Measurements from ENCODE around the gene TYSND1.
A peak's percentile ranks its signal among the peaks of the same experiment; 100 is the strongest.
"Not testable (repeated sequence)": the region's sequence is repeated elsewhere in the genome, so short reads cannot be mapped to it uniquely, and the experiment has no call there.

Gene TYSND1

GRCh38 chr10:70162892-70163201, 16.3 kb upstream of the TYSND1 start:
- DNase-seq = no peak

- DNase-seq = no peak
Observed at GRCh38 chr10:70162151-70162891, 15.8 kb upstream of the TYSND1 start.

GRCh38 chr10:70160798-70161197, 14.3 kb upstream of the TYSND1 start:
- no peak for DNase-seq

- DNase-seq = not testable (repeated sequence)
Observed at GRCh38 chr10:70159366-70159765, 12.9 kb upstream of the TYSND1 start.

- no peak for DNase-seq
Observed at GRCh38 chr10:70158113-70158512, 11.6 kb upstream of the TYSND1 start.

- DNase-seq = no peak
Observed at GRCh38 chr10:70155255-70155838, 8.8 kb upstream of the TYSND1 start.

- DNase-seq = no peak
Observed at GRCh38 chr10:70148516-70148915, 2.0 kb upstream of the TYSND1 start.

GRCh38 chr10:70147259-70147625, 742 bp upstream of the TYSND1 start:
- no peak for DNase-seq

- peak; percentile 51 for DNase-seq
Observed at GRCh38 chr10:70145666-70146488, 623 bp downstream of the TYSND1 start.

- no peak for DNase-seq
Observed at GRCh38 chr10:70145166-70145665, 1.3 kb downstream of the TYSND1 start.

- no peak for DNase-seq
Observed at GRCh38 chr10:70144372-70145110, 2.0 kb downstream of the TYSND1 start.

- no peak for DNase-seq
Observed at GRCh38 chr10:70142555-70142954, 3.9 kb downstream of the TYSND1 start.

GRCh38 chr10:70140297-70140696, 6.2 kb downstream of the TYSND1 start:
- no peak for DNase-seq

GRCh38 chr10:70139997-70140250, 6.6 kb downstream of the TYSND1 start:
- no peak for DNase-seq

GRCh38 chr10:70139151-70139996, 7.1 kb downstream of the TYSND1 start:
- DNase-seq = no peak

- DNase-seq = no peak
Observed at GRCh38 chr10:70137927-70138883, 8.3 kb downstream of the TYSND1 start.

- DNase-seq = no peak
Observed at GRCh38 chr10:70137135-70137534, 9.4 kb downstream of the TYSND1 start.

- no peak for DNase-seq
Observed at GRCh38 chr10:70135684-70136083, 10.8 kb downstream of the TYSND1 start.

- DNase-seq = no peak
Observed at GRCh38 chr10:70135046-70135445, 11.5 kb downstream of the TYSND1 start.

- peak; percentile 51 for DNase-seq
Observed at GRCh38 chr10:70132098-70133029, 14.1 kb downstream of the TYSND1 start, which contains the start of gene AIFM2. Gene AIFM2 (minus strand): TSS chr10:70132825. CDS start chr10:70124084, 8,741 bp downstream.

Data from fibroblast of upper back skin (primary cell).